GM13976 (cell line): ENCODE measurements around the gene PCSK6.

Experiments
- DNase-seq: peaks from one replicate; pipeline ENCODE4 v3.0.0; 2012; ENCODE audit warnings: low spot score
- CTCF ChIP-seq: IDR thresholded peaks from 2 replicates; pipeline ENCODE4 v1.5.1; 2012; ENCODE audit warnings: borderline replicate concordance, mild to moderate bottlenecking; ENCODE audit not compliant: insufficient read depth; ENCODE audit errors: extremely low read depth, missing control alignments, control extremely low read depth
- in situ Hi-C: fragments of 300-500 bp; cut with MboI; formaldehyde crosslinking; loops from one replicate; pipeline ENCODE4 v1.12.0; 2022; ENCODE audit warnings: low sequenced_read_pairs, mixed read lengths, inconsistent platforms; ENCODE audit not compliant: unreplicated experiment

Gene PCSK6

GRCh38 chr15:101437618-101438481 lies 51.7 kb downstream of the PCSK6 start:
- DNase-seq = no peak
- in situ Hi-C loops = no loop called here
- TF ChIP-seq CTCF = no peak

GRCh38 chr15:101437209-101437608 lies 52.3 kb downstream of the PCSK6 start:
- TF ChIP-seq CTCF = no peak
- no peak for DNase-seq
- in situ Hi-C loops = no loop called here

- DNase-seq = no peak
- in situ Hi-C loops = no loop called here
- TF ChIP-seq CTCF = no peak
These were observed 53.0 kb downstream of the PCSK6 start for GRCh38 chr15:101436526-101436925.

GRCh38 chr15:101435761-101436160 lies 53.7 kb downstream of the PCSK6 start:
- no peak for DNase-seq
- TF ChIP-seq CTCF = no peak
- in situ Hi-C loops = no loop called here

- in situ Hi-C loops = no loop called here
- DNase-seq = no peak
These were observed 55.2 kb downstream of the PCSK6 start for GRCh38 chr15:101434032-101434920.

GRCh38 chr15:101433396-101433795 lies 56.1 kb downstream of the PCSK6 start:
- no peak for TF ChIP-seq CTCF
- in situ Hi-C loops = no loop called here
- DNase-seq = no peak

More at GRCh38 chr15:101434032-101434920, 55.2 kb downstream of the PCSK6 start:
- TF ChIP-seq CTCF = no peak
